Kasumi-1 (cell line): ENCODE data around the gene FAM131C.
"Not testable (repeated sequence)": the region's sequence is repeated elsewhere in the genome, so short reads cannot be mapped to it uniquely, and the experiment has no call there.

Source experiments
- DNase-seq, 2 experiments: peaks; one replicate each; lab custom pipeline; 2025; lab: John Stamatoyannopoulos, UW

Gene FAM131C

GRCh38 chr1:16076031-16076864, 2.8 kb upstream of the FAM131C start:
- DNase-seq = no peak

DNA sequence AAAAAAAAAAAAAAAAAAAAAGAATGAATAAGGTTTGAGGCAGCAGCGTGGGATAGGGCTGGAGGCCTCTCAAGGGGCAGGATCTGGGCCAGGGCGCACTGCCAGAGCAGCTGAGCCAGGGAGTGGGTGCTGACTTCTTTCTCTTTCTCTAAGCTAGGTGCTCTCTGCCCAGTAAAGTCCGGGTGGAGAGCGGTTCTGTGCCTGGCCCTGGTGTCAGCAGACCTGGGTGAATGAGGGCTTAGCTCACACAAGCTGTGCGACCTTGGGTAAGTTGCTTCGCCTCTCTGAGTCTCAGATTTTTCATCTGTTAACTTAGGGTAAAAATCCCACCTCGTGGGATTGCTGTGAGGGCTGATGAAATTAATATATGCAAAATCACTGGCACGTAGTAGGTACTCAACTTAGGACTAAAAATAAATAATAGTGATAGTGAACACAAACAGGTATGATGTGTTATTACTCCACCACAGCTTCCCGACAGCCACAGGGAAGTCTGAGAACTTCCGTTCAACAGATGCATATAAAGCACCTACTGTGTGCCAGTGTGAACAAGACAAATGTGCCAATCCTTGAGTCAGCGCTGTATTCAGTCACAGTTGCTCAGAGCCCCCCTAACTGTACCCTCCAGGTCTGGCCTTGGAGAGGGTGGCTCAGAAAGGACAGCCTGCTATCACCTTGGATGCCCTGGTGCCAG, 2.0 kb upstream of the FAM131C start:
- DNase-seq = no peak

DNA sequence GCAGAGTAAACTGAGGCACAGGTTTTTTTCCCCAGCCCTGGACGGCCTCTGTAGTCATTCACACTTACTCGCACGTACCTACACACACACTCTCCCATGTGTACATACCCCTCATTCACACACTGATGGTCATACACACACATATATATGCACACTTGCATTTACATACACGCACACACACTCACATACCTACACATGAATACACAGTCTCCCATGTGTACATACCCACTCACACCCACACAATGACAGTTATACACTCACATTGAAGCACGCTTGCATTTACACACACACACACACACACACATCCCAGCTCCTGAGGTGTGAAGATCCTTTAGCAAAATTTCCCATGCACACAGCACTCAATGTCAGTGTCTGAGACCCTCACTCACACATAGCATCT, 766 bp upstream of the FAM131C start:
- DNase-seq = no peak

DNA sequence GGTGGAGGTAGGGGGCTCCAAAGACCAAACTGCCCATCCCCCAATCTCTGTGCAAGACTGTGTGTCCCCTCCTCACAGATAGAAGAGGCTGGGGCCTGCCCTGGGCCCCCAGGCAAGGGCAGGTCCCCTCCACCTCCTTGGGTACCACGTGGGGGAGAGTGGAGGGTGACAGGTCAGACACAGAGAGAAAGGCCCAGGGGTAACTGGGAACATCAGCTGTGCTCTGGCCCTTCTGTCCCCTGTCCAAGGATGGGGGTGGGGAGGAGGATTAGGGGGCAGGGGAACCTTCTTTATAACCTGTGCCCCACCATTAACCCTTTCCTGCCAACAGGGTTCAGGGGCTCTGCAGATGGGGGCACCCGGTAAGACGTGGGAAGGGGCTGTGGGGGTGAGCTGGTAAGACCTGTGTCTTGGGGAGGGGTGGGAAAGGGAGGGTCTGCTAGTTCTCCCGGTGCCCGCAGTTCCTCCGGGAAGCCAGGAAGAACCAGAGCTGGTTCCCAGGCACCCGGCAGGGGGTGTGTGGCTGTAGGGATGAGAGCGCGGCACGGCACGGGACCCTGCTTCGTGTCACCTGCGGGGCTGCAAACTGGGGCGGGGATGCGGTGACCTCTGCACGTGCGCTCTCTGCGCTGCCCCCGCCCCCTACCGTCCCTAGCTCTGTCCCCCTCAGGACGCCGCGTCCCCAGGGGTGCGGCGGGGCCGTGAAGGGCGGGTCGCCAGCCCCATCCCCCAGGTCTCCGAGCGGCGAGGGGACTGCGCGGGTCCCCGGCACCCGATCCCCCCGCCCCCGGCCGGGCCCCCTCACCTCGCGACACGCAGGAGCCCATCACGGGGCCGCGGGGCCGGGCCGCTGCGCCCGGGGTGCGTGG, 601 bp downstream of the FAM131C start:
- no peak for DNase-seq

GRCh38 chr1:16072095-16072494, 1.4 kb downstream of the FAM131C start:
- no peak for DNase-seq

DNA sequence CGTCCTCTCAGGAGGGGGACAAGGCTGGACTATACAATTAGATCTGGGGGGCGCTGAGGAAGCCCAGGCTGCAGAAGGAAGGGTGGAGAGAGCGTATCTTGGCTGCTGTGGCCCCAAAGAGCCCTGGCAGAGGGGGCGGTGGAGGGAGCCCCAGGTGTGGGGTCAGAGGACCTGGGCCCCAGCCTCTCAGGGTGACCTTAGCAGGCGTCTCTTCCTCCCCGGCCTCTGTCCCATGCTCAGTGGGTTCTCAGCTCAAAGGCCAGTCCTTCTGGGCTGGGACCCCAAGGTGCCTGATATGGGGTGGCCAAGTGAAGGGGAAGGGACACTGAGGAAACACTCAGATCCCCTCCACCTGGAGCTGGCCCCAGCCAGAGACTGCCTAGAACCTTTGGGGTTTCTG, 1.8 kb downstream of the FAM131C start:
- no peak for DNase-seq

- DNase-seq = no peak
Measured at GRCh38 chr1:16070640-16071355, 2.7 kb downstream of the FAM131C start.

DNA sequence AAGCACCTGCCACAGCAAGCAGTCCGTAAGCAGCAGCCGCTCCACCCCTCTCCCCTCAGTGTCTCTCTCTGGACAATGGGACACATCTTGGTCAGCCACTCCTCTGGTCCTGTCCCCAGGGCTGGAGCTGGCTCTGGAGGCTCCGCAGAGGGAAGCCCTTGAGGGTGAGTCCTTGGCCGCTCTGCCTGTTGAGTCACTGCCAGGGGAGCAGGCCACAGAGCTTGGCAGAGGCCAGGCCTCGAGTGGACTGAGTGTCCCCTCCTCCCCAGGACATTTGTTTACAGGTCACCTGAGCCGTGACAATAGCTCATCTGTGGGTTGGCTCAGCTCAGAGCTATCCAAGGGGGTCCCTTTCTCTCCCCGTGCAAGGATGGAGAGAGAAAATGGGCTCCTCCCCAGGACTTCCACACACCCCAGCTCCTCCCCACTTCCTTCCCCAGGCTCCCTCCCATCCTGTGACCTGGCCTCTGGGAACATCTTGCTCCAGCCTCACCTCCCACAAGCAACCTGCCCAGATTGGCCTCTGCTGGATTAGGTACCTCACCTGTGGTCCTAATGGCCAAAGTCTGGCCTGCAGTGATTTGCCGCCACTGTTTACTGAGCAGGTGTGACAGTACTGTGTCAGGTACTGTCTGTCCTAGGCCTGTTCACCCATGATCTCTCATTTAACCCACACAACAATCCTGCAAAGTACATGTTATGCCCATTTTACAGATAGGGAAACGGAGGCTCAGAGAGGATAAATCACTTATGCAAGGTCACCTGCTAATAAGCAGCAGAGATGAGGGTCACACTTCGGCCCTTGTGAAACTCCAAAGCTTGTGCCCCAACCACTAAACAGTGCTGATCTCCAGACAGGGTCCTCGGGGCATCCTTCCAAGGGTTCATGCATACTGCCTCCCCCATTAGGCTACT, 4.8 kb downstream of the FAM131C start:
- DNase-seq = no peak

- no peak for DNase-seq
Measured at GRCh38 chr1:16067933-16068332, 5.5 kb downstream of the FAM131C start.

GRCh38 chr1:16067127-16067768, 6.2 kb downstream of the FAM131C start:
- no peak for DNase-seq

DNA sequence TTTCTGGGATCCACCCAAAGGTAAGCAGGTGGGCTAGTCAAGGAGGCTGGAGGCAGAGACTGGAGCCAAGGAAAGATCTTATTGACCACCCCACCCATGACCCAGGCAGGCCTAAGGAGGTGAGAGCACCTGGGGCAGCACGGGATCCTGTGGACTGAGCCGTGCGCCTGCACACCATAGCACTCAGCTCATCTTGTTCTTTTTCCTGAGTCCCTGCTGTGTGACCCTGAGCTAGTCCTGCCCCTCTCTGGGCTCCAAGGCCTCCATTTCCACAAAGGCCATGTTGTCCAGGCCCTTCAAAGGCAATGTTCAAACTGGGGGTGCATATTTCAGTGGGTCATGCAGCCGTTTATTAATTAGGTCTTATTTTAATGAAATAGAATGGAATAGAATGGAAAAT, 7.2 kb downstream of the FAM131C start:
- no peak for DNase-seq

- no peak for DNase-seq
Measured at GRCh38 chr1:16065269-16065576, 8.2 kb downstream of the FAM131C start.

DNA sequence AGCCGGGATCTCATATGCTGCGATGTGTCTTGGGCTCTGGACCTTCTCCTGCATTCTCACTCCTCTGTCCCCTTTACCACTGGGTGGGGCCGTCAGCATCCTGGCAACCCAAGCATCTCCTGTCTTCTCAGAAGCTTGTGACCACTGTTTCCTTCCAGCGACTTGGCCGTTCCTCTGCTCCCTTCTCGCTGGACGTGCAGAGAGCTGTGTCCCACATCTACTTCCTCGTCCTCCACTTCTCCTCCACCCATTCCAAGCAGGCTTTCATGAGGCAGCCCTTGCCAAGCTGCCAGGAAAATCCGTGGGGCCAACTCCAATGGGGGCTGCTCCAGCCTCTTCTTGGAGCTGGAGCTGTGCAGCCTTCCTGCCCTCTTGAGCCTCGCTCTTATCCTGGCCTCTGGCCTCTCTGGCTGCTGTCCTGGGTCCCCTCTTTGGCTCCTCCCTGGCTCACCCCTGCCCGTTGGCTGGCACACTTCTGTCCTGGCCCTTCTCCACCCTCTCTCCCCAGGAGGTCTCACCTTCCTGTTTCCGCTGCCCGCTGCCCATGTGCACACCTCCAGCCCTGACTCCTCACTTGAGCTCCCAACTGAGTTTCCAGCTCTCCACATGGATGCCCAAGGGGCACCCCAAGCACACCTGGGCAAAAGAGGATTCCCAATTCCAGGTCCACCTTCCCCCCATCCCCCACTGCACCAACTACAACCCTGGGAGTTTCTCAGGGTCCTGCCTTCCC, 8.7 kb downstream of the FAM131C start:
- no peak for DNase-seq

- no peak for DNase-seq
Measured at GRCh38 chr1:16063921-16064320, 9.5 kb downstream of the FAM131C start.

DNA sequence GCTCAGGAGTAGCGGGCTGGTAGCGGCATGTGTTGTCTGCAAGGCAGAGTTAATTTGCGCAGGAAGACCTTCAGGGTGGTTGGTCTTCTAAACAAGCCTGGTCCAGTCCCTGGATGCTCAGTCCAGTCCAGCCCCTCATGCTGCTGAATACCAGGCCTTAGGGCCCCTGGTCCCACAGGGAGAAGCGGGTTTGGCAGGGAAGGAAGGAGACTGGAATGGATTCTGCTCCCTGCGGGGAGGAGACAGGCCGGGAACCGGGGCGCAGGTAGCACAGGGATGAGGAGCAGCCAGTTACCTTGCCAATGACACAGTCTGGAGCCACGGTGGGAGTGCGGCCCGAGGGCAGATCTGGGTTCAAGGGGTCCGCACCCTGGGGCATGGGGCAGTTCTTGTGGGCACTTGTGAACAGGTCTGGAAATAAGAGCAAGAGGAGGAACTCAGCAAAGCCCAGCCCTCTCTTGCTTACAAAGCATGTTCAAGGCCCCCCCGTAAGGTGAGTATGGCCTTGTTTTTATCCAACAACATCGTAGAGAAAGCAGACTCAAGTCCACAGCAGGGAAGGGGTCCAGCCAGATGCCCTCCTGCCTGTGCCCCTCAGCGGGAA, 10.1 kb downstream of the FAM131C start:
- DNase-seq = no peak

GRCh38 chr1:16062687-16063075, 10.8 kb downstream of the FAM131C start:
- DNase-seq = not testable (repeated sequence)

DNA sequence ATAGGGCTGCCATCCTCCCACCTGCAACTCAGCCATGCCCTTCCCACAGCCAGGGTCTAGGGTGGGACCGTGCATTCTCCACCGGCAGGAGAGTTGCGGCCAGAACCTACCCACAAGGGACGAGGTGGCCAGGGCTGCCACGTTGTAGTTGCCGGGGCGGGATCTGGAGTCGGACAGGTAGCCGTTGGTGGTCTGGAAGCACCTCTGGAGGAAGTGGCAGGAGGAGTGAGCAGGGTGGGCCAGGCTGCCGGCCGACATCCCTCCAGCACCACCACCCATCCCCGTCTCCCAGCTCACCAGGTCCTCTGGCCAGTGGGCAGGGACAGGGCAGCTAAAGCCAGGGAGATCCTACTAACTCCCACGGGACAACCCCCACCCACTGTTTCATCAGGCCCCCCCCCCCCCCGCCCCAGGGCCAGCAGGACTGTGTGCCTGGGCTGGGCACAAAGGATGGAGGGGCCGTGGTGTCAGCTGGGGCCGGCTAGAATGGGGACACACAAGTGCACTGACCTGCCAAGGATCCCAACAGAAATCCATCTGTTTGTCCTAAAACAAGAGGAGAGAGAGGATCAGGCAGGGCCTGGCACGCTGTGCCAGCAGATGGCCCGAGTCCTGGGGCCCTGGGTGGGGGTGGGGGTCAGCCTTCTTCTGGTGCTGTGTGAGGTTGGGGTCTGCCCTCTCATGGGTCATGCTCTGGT, 11.3 kb downstream of the FAM131C start:
- not testable (repeated sequence) for DNase-seq

DNA sequence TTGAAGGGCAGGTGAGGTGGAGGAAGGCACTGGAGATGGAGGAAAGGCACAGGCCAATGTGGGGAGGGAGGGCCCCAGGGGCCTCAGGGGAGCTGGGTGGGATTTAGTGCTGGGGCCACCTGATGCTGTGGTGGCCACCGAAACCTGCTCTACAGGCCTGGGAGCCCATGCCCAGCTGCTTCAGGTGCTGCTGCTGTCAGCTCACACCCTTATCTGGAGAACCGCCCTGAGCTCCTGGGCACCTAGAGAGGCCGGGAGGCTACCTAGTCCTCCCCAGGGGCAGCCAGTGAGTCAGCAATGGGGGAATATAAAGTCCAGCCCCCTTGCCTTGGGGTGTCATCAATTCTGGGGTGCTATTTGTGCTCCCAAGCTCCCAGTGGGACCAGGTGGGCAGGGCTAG, 12.2 kb downstream of the FAM131C start:
- no peak for DNase-seq
